ENCODE measurements around the gene TRIM47. TPM values are rescaled to one million over a fixed set of nuclear protein-coding genes. Genes with fewer than 3 reads are reported as not detected.

TRIM47 gene
- total RNA-seq, 1 donor from 2014 or later = 18.8 TPM

DNA sequence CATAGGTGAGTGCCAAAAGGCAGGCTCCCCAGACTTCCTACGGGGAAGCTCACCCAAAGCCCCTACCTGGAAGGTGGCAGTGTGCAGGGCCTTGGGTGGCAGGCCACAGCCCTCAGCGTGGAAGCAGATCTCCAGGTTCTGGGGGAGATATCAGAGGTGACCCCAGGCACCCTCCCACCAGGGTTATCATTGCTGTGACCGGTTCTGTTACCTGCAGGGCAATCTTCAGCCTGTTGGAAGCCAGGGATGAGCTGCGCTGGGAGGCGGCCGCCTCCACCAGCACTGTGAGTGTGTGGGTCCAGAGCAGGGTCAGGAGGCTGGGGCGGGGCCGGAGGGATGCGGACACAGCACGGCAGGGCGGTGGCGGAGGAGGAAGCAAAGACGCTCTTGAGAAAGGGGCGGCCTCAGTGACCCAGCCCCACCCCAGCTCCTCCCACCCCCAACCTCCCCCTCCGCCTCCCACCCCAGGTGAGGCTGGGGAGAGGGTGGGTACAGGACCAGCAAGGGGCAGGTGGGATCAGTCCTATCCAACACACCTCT lies 47.3 kb downstream of the TRIM47 start:
- DNase-seq (ENCODE audit: low spot score) = no peak

- DNase-seq (ENCODE audit: low spot score) = no peak
Measured at GRCh38 chr17:75830164-75831031, 48.0 kb downstream of the TRIM47 start.

- no peak for DNase-seq (ENCODE audit: low spot score)
Measured at GRCh38 chr17:75829747-75830146, 48.6 kb downstream of the TRIM47 start.

DNA sequence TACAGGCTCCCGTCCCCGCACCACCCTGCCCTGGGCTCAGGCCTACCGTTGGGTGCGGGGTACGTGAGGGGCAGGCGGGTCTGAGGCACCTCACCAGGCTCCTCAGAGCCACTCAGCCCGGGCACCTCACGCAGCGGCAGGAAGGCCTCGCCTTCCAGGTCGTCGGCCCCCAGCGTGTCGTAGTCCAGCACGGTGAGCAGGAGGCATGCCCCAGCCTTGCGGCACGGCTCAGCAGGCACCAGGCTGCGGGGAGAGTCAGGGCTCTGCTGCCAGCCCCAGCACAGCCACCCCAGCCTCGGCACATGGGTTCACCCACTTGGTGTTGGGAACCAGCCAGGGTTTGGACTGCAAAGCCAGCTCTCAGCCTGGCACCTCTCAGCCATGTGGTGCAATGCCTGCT lies 49.6 kb downstream of the TRIM47 start:
- DNase-seq (ENCODE audit: low spot score) = no peak

DNA sequence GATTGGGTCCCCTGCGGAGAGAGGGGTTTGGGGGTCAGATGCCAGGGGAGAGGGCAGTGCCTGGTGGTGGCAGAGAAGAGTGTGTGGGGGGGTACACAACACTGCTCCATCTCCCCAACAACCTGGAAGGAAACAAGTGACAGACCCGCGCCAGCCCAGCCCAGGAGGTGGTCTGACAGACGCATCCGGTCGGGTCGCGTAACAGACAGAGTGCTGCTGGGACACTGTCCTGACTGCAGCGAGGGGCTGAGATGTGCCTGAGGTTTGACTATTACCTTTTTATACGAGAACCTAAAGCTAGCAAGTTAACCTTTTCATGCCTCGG lies 50.3 kb downstream of the TRIM47 start:
- DNase-seq (ENCODE audit: low spot score) = no peak

GRCh38 chr17:75827308-75828075 lies 50.9 kb downstream of the TRIM47 start:
- peak; percentile 66 for DNase-seq (ENCODE audit: low spot score)

DNA sequence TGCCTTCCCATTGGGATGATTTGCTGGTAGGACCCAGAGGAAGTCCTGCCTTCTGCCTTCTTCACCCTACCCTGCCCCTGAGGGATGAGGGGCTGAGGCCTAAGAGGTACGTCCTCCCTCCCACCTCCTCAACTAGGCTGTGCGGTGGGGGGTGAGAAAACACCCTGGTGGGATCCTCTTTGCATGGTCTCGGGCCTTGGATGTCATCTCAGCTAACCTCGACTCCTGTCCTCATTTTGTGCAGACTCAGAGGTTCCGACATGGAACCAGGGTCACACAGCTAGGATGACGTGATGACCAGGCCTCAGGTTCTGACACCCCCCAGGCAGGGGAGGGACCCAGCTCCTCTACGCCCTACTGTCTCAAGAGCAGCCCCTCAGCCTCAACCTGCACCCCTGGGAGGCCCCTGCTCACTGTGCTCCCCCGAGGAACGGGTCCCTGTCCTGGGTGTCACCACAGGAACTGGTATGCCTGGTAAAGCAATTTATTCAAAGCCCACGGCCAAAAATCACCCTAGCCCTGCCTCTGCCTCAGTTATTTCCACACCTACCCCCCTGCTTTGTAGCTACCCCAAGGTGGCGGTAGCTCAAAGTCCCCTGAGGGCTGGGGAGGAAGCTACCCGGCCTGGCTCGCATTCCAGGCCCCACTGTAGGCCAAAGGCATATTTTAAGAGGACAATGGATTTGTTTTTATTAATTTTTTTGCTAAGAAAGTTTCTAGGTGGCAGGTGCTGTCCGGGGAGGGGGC lies 51.6 kb downstream of the TRIM47 start:
- DNase-seq (ENCODE audit: low spot score) = no peak

DNA sequence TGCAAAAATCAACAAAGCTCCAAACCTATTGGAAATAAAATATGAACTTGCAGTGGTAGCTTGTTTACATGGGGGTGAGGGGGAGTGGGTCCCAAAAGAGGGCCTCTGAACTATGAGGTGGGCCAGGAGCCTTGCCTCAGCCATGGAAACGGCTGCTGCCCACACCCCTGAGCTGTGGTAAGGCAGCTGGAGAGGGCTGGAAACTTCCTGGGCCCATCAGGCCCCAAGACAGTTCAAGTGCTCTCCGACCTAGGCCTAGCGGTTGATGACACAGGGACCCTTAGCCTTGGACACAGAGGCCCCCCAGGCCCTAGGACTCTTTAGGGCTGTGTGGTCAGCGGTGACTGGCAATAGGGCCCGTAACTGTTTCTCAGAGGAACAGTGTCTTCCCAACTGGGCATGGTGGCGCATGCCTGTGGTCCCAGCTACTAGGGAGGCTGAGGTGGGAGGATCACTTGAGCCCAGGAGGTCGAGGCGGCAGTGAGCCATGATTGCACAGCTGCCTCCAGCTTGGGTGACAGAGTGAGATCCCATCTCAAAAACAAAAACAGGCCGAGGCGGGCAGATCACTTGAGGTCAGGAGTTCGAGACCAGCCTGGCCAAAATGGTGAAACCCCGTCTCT lies 52.5 kb downstream of the TRIM47 start:
- no peak for DNase-seq (ENCODE audit: low spot score)

DNA sequence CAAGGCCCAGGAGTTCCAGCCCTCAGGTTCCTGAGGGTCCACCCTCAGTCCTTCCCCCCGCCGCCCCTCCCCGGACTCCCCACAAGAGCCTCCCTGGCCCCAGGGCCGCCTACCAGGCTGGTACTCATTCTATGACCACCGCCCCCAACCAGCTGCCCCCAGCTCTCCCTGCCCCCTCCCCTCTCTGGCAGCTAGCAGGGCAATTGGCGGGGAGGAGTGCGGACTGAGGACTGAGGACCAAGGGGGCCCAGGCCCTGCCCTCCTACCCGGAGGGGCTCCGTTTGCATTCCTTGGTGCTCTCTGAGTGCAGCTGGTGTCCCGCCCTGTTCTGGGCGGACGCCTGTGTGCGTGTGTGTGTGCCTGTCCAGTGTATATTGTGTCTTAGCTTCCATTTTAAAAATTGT lies 53.2 kb downstream of the TRIM47 start:
- peak; percentile 87 for DNase-seq (ENCODE audit: low spot score)

DNA sequence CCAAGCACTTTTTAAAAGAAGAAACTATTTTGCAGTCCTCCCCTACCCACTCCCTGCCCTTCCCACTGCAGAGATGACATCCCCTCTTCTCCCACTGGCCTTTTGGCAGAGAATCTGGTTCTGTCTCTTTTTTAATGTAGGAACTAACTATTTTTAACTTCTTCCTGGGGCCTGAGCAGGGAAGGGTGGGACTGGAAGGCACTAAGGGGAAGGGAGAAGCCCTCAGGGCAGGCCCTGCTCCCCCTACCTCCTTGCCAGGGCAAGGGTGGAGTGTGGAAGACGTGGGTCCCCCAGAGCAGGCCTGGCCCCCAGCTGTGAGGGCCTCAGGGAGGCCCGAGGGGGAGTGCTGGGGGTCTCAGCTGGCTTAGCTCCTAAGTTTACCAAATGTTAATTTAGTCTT lies 53.7 kb downstream of the TRIM47 start:
- DNase-seq (ENCODE audit: low spot score) = peak; percentile 92

Other genes with a start within 250 kb of the TRIM47 start
- gene SMIM5, start 245.1 kb downstream of the TRIM47 start, total RNA-seq (ENCODE audit: insufficient read depth, low replicate concordance) = 8.7 TPM
- gene RECQL5, start 211.4 kb downstream of the TRIM47 start, total RNA-seq (ENCODE audit: insufficient read depth, low replicate concordance) = 18.3 TPM
- 27.4 TPM for gene SAP30BP, start 211.2 kb downstream of the TRIM47 start, total RNA-seq (ENCODE audit: insufficient read depth, low replicate concordance)
- gene ITGB4, start 157.1 kb downstream of the TRIM47 start, total RNA-seq (ENCODE audit: insufficient read depth, low replicate concordance) = 28.4 TPM
- gene GALK1, start 113.4 kb downstream of the TRIM47 start, total RNA-seq (ENCODE audit: insufficient read depth, low replicate concordance) = 31.5 TPM
- gene UNK, start 93.8 kb downstream of the TRIM47 start, total RNA-seq (ENCODE audit: insufficient read depth, low replicate concordance) = 7.5 TPM
- 8.9 TPM for gene UNC13D, start 34.2 kb downstream of the TRIM47 start, total RNA-seq (ENCODE audit: insufficient read depth, low replicate concordance)
- gene WBP2, start 23.2 kb downstream of the TRIM47 start, total RNA-seq (ENCODE audit: insufficient read depth, low replicate concordance) = 13.7 TPM
- 13.0 TPM for gene TRIM65, start 18.4 kb upstream of the TRIM47 start, total RNA-seq (ENCODE audit: insufficient read depth, low replicate concordance)
- 34.2 TPM for gene MRPL38, start 26.3 kb upstream of the TRIM47 start, total RNA-seq (ENCODE audit: insufficient read depth, low replicate concordance)
- 6.7 TPM for gene FBF1, start 62.5 kb upstream of the TRIM47 start, total RNA-seq (ENCODE audit: insufficient read depth, low replicate concordance)
- gene ACOX1, start 100.6 kb upstream of the TRIM47 start, total RNA-seq (ENCODE audit: insufficient read depth, low replicate concordance) = 53.0 TPM
- gene TEN1, start 100.7 kb upstream of the TRIM47 start, total RNA-seq (ENCODE audit: insufficient read depth, low replicate concordance) = not detected
- not detected for gene CDK3, start 122.3 kb upstream of the TRIM47 start, total RNA-seq (ENCODE audit: insufficient read depth, low replicate concordance)
- 13.7 TPM for gene EVPL, start 148.7 kb upstream of the TRIM47 start, total RNA-seq (ENCODE audit: insufficient read depth, low replicate concordance)
- gene SRP68, start 193.9 kb upstream of the TRIM47 start, total RNA-seq (ENCODE audit: insufficient read depth, low replicate concordance) = 18.3 TPM
- gene GALR2, start 196.2 kb upstream of the TRIM47 start, total RNA-seq (ENCODE audit: insufficient read depth, low replicate concordance) = 6.7 TPM
- gene ZACN, start 200.6 kb upstream of the TRIM47 start, total RNA-seq (ENCODE audit: insufficient read depth, low replicate concordance) = 1.7 TPM
- gene EXOC7, start 225.2 kb upstream of the TRIM47 start, total RNA-seq (ENCODE audit: insufficient read depth, low replicate concordance) = 64.5 TPM

Measured in umbilical cord (tissue), 2 donors.